Stimulated activated CD4-positive, alpha-beta T cell treated with anti-CD3 and anti-CD28 coated beads, Interleukin-4, amount 100 ng/mL, for 24 hours (primary cell): ENCODE measurements around the gene SLC30A4.
"Not testable (repeated sequence)": the region's sequence is repeated elsewhere in the genome, so short reads cannot be mapped to it uniquely, and the experiment has no call there.

Source experiments
- DNase-seq: peaks from one replicate; pipeline ENCODE4 v3.0.0-alpha.2; 2020

SLC30A4 gene

GRCh38 chr15:45507143-45507542 is 15.4 kb downstream of the SLC30A4 start:
- DNase-seq: not testable (repeated sequence)

- DNase-seq: no peak
These were observed 23.1 kb downstream of the SLC30A4 start for GRCh38 chr15:45499426-45499825.

GRCh38 chr15:45498701-45499100 is 23.9 kb downstream of the SLC30A4 start:
- DNase-seq: no peak

GRCh38 chr15:45497261-45497660 is 25.3 kb downstream of the SLC30A4 start:
- DNase-seq: no peak

GRCh38 chr15:45496658-45497057 is 25.9 kb downstream of the SLC30A4 start:
- DNase-seq: no peak

GRCh38 chr15:45495588-45495987 is 27.0 kb downstream of the SLC30A4 start:
- DNase-seq: no peak

- DNase-seq: no peak
These were observed 32.8 kb downstream of the SLC30A4 start for GRCh38 chr15:45489690-45490238.

- DNase-seq: no peak
These were observed 36.2 kb downstream of the SLC30A4 start for GRCh38 chr15:45486317-45486716.

GRCh38 chr15:45481135-45481534 is 41.4 kb downstream of the SLC30A4 start:
- DNase-seq: no peak

GRCh38 chr15:45476410-45476809 is 46.1 kb downstream of the SLC30A4 start:
- DNase-seq: no peak

GRCh38 chr15:45474799-45475198 is 47.8 kb downstream of the SLC30A4 start:
- DNase-seq: no peak

GRCh38 chr15:45473068-45473467 is 49.5 kb downstream of the SLC30A4 start:
- DNase-seq: no peak

GRCh38 chr15:45471151-45471550 is 51.4 kb downstream of the SLC30A4 start:
- no peak for DNase-seq

GRCh38 chr15:45469441-45469840 is 53.1 kb downstream of the SLC30A4 start:
- no peak for DNase-seq

- DNase-seq: no peak
These were observed 53.5 kb downstream of the SLC30A4 start for GRCh38 chr15:45469027-45469426.

- DNase-seq: no peak
These were observed 54.3 kb downstream of the SLC30A4 start for GRCh38 chr15:45468294-45468693.

- DNase-seq: peak; percentile 85
These were observed 63.7 kb downstream of the SLC30A4 start for GRCh38 chr15:45458746-45459403.

- peak; percentile 90 for DNase-seq
These were observed 64.7 kb downstream of the SLC30A4 start for GRCh38 chr15:45457641-45458539.

GRCh38 chr15:45457220-45457619 is 65.3 kb downstream of the SLC30A4 start:
- peak; percentile 4 for DNase-seq

- peak; percentile 75 for DNase-seq
These were observed 66.1 kb downstream of the SLC30A4 start for GRCh38 chr15:45456212-45457106.

GRCh38 chr15:45454814-45455213 is 67.7 kb downstream of the SLC30A4 start:
- DNase-seq: peak; percentile 66

- no peak for DNase-seq
These were observed 71.3 kb downstream of the SLC30A4 start for GRCh38 chr15:45451265-45451664.
